Adipose tissue (tissue), 3 donors: ENCODE data around the gene SFMBT2. TPM values are rescaled to one million over a fixed set of nuclear protein-coding genes. Genes with fewer than 3 reads are reported as not detected.

Experiments
- H3K27ac ChIP-seq: one replicate; pipeline ENCODE4 v1.5.1; 2013; ENCODE audit warnings: low read depth, low read length
- WGBS, 3 donors: extraction: QIAGEN DNeasy Blood & Tissue Kit; methylation state at CpG; one replicate each; pipeline ENCODE4 v1.1.7; 2013; 5-methylcytosine and 5-hydroxymethylcytosine counted together
- polyA plus RNA-seq, 3 donors: library from polyadenylated mRNA; stranded (reverse); fragments of 200-250 nt; gene quantifications; one replicate each; pipeline ENCODE4 v1.2.3, GENCODE V29; 2013
- donor health status: healthy with polysubstance abuse.
- donor health status: Bipolar disorder and iron deficiency.
- donor health status: healthy.

Gene SFMBT2
- polyA plus RNA-seq, 3 donors, result 0.67 to 2.2 (median 1.4) TPM

GRCh38 chr10:7263616-7264015 is 147.2 kb downstream of the SFMBT2 start:
- 95 to 97% (median 95%) methylated on average over 5 of the region's 5 CpGs for WGBS, 3 donors
- H3K27ac ChIP-seq, result no peak overlapping the region

- no peak overlapping the region for H3K27ac ChIP-seq
- WGBS, 3 donors, result 86 to 96% (median 94%) methylated on average over 5 of the region's 5 CpGs
These were observed 149.5 kb downstream of the SFMBT2 start for GRCh38 chr10:7261351-7261750.

- H3K27ac ChIP-seq, result no peak overlapping the region
- 88 to 92% (median 91%) methylated on average over 8 of the region's 8 CpGs for WGBS, 3 donors
These were observed 149.9 kb downstream of the SFMBT2 start for GRCh38 chr10:7260912-7261311.

- 7 to 25% (median 11%) methylated on average over 3 of the region's 3 CpGs for whole genome bisulfite sequencing, 3 donors
- no peak overlapping the region for H3K27ac ChIP-seq
These were observed 150.4 kb downstream of the SFMBT2 start for GRCh38 chr10:7260412-7260900.

GRCh38 chr10:7258948-7259523 is 151.8 kb downstream of the SFMBT2 start:
- H3K27ac ChIP-seq, result no peak overlapping the region
- 59 to 68% (median 61%) methylated on average over 8 of the region's 8 CpGs for WGBS, 3 donors

- no peak overlapping the region for H3K27ac ChIP-seq
- 64 to 73% (median 66%) methylated on average over 2 of the region's 2 CpGs for WGBS, 3 donors
These were observed 155.3 kb downstream of the SFMBT2 start for GRCh38 chr10:7255517-7255916.

GRCh38 chr10:7251696-7252465 is 159.0 kb downstream of the SFMBT2 start:
- WGBS, 3 donors, result 69 to 74% (median 70%) methylated on average over 12 of the region's 12 CpGs
- no peak overlapping the region for H3K27ac ChIP-seq

- H3K27ac ChIP-seq, result no peak overlapping the region
- 84 to 97% (median 95%) methylated on average over 5 of the region's 5 CpGs for WGBS, 3 donors
These were observed 160.6 kb downstream of the SFMBT2 start for GRCh38 chr10:7250236-7250635.

- no peak overlapping the region for H3K27ac ChIP-seq
- WGBS, 3 donors, result 79 to 91% (median 91%) methylated on average over 11 of the region's 11 CpGs
These were observed 162.2 kb downstream of the SFMBT2 start for GRCh38 chr10:7248585-7249164.

- WGBS, 3 donors, result 79 to 93% (median 92%) methylated on average over 8 of the region's 8 CpGs
- H3K27ac ChIP-seq, result no peak overlapping the region
These were observed 162.7 kb downstream of the SFMBT2 start for GRCh38 chr10:7248148-7248547.

- 81 to 90% (median 83%) methylated on average over 4 of the region's 4 CpGs for WGBS, 3 donors
These were observed 165.3 kb downstream of the SFMBT2 start for GRCh38 chr10:7245505-7245904.

GRCh38 chr10:7243873-7244272 is 167.0 kb downstream of the SFMBT2 start:
- 34 to 54% (median 51%) methylated on average over 3 of the region's 3 CpGs for WGBS, 3 donors
- H3K27ac ChIP-seq, result no peak overlapping the region

More at GRCh38 chr10:7245505-7245904, 165.3 kb downstream of the SFMBT2 start:
- no peak overlapping the region for H3K27ac ChIP-seq

GRCh38 chr10:7243139-7243538 is 167.7 kb downstream of the SFMBT2 start:
- H3K27ac ChIP-seq, result no peak overlapping the region
- WGBS, 3 donors, result 93 to 95% (median 94%) methylated on average over 6 of the region's 6 CpGs

- 68 to 82% (median 77%) methylated on average over 5 of the region's 5 CpGs for WGBS, 3 donors
These were observed 171.4 kb downstream of the SFMBT2 start for GRCh38 chr10:7239312-7239985.

GRCh38 chr10:7235376-7235775 is 175.5 kb downstream of the SFMBT2 start:
- no peak overlapping the region for H3K27ac ChIP-seq
- WGBS, 3 donors, result 92 to 100% (median 97%) methylated on average over 3 of the region's 3 CpGs

More at GRCh38 chr10:7239312-7239985, 171.4 kb downstream of the SFMBT2 start:
- no peak overlapping the region for H3K27ac ChIP-seq

- H3K27ac ChIP-seq, result no peak overlapping the region
- 65 to 96% (median 89%) methylated on average over 3 of the region's 3 CpGs for WGBS, 3 donors
These were observed 176.7 kb downstream of the SFMBT2 start for GRCh38 chr10:7234109-7234508.

- no peak overlapping the region for H3K27ac ChIP-seq
- WGBS, 3 donors, result 54 to 78% (median 78%) methylated on average over 4 of the region's 4 CpGs
These were observed 177.4 kb downstream of the SFMBT2 start for GRCh38 chr10:7233259-7233991.
